ENCODE results near the gene CYP2A13. TPM values are rescaled to one million over a fixed set of nuclear protein-coding genes. Genes with fewer than 3 reads are reported as not detected.
A peak's percentile ranks its signal among the peaks of the same experiment; 100 is the strongest.
"Not testable (repeated sequence)": the region's sequence is repeated elsewhere in the genome, so short reads cannot be mapped to it uniquely, and the experiment has no call there.

The CYP2A13 gene
- total RNA-seq, 1 donor from 2014 or later = not detected

DNA sequence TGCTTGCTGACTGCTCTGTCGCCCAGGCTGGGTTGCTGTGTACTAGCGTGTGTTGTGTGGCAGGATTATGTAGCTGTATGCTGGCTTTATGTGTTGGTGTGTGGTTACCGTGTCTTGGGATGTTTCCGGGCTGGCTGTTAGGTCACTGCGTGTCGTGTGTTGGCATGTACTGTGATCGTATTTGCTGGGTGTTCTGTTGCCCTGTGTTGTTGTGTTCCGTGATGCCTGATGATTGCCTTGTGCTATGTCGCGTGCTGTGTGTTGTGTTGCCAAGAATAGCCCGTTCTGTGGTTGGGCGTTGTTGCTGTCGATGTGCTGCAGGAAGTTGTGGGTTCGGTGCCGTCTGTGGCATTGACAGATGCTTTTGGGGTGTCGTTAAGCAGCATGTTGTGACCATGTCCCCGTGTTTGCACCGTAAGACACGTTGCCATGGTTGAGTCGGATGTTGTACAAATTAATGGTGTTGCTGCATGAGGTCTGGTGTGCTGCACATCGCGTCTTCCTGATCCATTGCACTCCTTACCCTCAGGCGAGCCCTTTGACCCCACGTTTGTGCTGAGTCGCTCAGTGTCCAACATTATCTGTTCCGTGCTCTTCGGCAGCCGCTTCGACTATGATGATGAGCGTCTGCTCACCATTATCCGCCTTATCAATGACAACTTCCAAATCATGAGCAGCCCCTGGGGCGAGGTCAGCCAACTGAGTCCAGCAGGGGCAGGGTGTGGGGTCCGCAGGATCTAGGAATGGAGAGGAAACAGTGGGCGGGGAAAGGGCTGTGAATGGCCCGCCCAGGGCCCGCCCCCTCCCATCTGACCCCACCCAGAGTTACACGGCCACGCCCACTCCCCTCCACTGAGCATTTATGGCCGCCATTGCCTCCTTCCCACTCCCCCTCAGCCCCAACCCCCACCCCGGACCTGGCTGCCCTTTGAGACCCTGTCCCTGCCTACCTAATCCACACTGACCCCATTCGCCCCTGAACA lies 33.0 kb downstream of the CYP2A13 start:
- DNase-seq (ENCODE audit: low read depth in 2 of 2) = not testable (repeated sequence)

DNA sequence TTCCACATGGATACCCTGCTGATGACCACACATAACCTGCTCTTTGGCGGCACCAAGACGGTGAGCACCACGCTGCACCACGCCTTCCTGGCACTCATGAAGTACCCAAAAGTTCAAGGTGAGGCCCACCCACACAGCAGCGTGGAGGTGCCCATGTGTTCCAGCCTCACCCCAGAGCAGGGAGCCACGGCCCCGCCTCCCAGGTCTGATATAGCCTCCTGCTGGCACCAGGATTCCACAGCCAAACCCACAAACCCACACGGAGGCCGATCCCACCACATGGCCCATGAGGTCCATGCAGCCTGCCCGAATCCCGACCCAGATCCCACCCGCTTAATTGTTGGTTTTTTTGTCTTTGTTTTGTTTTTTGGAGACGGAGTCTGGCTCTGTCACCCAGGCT lies 34.6 kb downstream of the CYP2A13 start:
- DNase-seq (ENCODE audit: low read depth in 2 of 2) = not testable (repeated sequence)

GRCh38 chr19:41123716-41124294 lies 35.6 kb downstream of the CYP2A13 start:
- DNase-seq (ENCODE audit: low read depth in 2 of 2) = no peak

DNA sequence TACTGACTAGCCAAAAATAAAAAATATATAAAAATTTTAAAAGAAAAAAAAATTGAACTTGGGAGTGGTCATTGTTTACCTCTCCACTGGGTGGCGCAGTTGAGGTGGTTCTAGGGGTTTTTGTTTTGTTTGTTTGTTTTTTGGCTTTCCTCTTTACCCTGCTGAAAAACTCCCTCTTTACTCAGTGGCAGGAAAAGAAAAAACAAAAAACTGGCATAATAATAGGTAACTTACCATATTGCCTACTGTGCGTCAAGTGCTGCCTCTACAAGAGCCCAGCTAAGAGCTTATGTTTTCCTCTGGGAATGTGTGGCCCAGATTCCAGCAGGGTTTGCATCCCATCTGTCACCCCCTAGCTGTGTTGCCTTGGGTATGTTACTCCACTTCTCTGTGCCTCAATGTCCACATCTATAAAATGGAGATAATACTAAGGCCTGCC lies 38.5 kb downstream of the CYP2A13 start:
- DNase-seq (ENCODE audit: low read depth in 2 of 2) = peak; percentile 27 to 28

GRCh38 chr19:41127362-41127761 lies 39.1 kb downstream of the CYP2A13 start:
- not testable (repeated sequence) for DNase-seq (ENCODE audit: low read depth in 2 of 2)

DNA sequence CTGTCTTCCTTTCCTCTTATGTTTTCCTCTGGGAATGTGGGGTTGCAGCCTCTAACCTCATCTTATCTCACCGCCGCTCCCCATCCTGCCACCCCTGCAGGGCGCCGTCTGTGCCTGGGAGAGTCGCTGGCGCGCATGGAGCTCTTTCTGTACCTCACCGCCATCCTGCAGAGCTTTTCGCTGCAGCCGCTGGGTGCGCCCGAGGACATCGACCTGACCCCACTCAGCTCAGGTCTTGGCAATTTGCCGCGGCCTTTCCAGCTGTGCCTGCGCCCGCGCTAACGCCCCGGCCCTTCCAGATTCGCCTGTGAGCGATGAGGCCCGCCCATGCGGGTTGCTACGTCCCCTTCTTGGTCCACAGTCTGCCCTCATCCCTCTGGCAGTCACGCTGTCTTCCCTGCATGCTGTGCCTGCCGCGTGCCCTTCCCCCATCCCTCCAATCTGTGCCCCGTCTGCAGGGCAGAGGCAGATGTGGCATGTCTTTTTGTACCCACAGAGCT lies 39.6 kb downstream of the CYP2A13 start:
- peak; percentile 17 to 75 for DNase-seq (ENCODE audit: low read depth in 2 of 2)

DNA sequence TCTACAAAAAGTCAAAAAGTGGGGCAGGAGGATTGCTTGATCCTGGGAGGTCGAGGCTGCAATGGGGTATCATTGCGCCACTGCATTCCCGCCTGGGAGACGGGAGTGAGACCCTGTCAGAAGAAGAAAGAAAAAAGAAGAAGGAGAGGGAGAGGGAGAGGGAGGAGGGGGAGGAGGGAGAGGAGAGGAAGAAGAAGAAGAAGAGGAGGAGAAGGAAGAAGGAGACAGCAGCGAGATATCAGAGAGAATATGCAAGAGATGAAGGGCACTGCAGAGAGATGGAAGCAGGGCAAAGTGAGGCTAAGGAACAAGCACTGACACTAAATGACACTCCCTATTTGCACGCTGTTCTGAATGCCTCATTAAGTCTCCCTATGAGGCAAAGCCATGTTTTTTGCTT lies 40.4 kb downstream of the CYP2A13 start:
- no peak for DNase-seq (ENCODE audit: low read depth in 2 of 2)

- DNase-seq (ENCODE audit: low read depth in 2 of 2) = no peak
Observed at GRCh38 chr19:41131186-41131585, 42.9 kb downstream of the CYP2A13 start.

GRCh38 chr19:41133260-41133659 lies 45.0 kb downstream of the CYP2A13 start:
- DNase-seq (ENCODE audit: low read depth in 2 of 2) = no peak

- no peak for DNase-seq (ENCODE audit: low read depth in 2 of 2)
Observed at GRCh38 chr19:41134616-41135015, 46.4 kb downstream of the CYP2A13 start.

GRCh38 chr19:41135390-41136384 lies 47.4 kb downstream of the CYP2A13 start:
- DNase-seq (ENCODE audit: low read depth in 2 of 2) = peak; percentile 35 to 37

GRCh38 chr19:41136636-41137455 lies 48.6 kb downstream of the CYP2A13 start:
- DNase-seq (ENCODE audit: low read depth in 2 of 2) = no peak

DNA sequence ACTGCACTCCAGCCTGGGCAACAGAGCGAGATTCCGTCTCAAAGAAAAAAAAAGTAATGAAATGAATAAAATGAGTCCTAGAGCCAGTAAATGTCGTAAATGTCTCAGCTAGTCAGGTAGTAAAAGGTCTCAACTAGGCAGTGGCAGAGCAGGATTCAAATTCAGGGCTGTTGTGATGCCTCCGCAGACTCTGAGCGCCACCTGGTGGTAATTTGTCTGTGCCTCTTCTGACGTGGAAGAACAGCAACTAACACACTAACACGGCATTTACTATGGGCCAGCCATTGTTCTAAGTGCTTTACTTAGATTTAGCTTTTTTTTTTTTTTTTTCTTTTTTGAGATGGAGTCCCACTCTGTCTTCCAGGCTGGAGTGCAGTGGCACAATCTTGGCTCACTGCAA lies 56.2 kb downstream of the CYP2A13 start:
- peak; percentile 87 to 92 for DNase-seq (ENCODE audit: low read depth in 2 of 2)

Other genes starting within 250 kb of the CYP2A13 start
- not detected in 2 replicates for gene CYP2A6, start 238.0 kb upstream of the CYP2A13 start, total RNA-seq
- gene CYP2A7, start 206.2 kb upstream of the CYP2A13 start, total RNA-seq = not detected in 2 replicates
- not detected in 2 replicates for gene CYP2B6, start 97.2 kb upstream of the CYP2A13 start, total RNA-seq
- gene CYP2F1, start 26.0 kb downstream of the CYP2A13 start, total RNA-seq = not detected in 2 replicates
- 0.65 TPM in 1 of 2 replicates, not detected in the other for gene CYP2S1, start 104.8 kb downstream of the CYP2A13 start, total RNA-seq
- gene AXL, start 130.8 kb downstream of the CYP2A13 start, total RNA-seq = 2.6 and 27.0 TPM in 2 replicates
- 42.1 and 53.0 TPM in 2 replicates for gene HNRNPUL1, start 175.9 kb downstream of the CYP2A13 start, total RNA-seq
- 4.4 and 8.7 TPM in 2 replicates for gene CCDC97, start 221.7 kb downstream of the CYP2A13 start, total RNA-seq